H1 (cell line): ENCODE data around the gene SMIM44. TPM values are rescaled to one million over a fixed set of nuclear protein-coding genes. Genes with fewer than 3 reads are reported as not detected.

Source experiments
- CTCF ChIA-PET: fragments of 300-600 bp; sonication (Branson Sonifier 250); formaldehyde crosslinking; loops from one replicate; lab custom pipeline; 2021; ENCODE audit not compliant: partially characterized antibody; lab: Charles Lee
- POLR2A ChIA-PET: fragments of 300-600 bp; sonication (Branson Sonifier 250); formaldehyde crosslinking; loops from one replicate; lab custom pipeline; 2021; ENCODE audit warnings: inconsistent platforms; ENCODE audit not compliant: partially characterized antibody; lab: Charles Lee
- DNase-seq, 2 experiments: peaks; one replicate each; pipeline versions ENCODE4 v3.0.0 to v3.0.0-alpha.2; 2010 to 2022; ENCODE audit warnings: low spot score in 2 of 2, low read depth in 1 of 2, mixed read lengths in 1 of 2
- FAIRE-seq: peaks from 2 replicates; lab custom pipeline; 2011; peaks lifted over from hg19 to GRCh38; lab: Jason Lieb, UNC
- H2AFZ ChIP-seq: 2 replicates; pipeline ENCODE4 v1.8.1; 2012; ENCODE audit warnings: low read length, inconsistent platforms
- H2AK5ac ChIP-seq: 2 replicates; pipeline ENCODE4 v1.6.1; 2013; ENCODE audit warnings: low read depth, low read length
- H2BK120ac ChIP-seq: replicated peaks from 2 replicates; pipeline ENCODE3; 2013; ENCODE audit warnings: low read depth, low read length, inconsistent platforms
- H2BK12ac ChIP-seq: 2 replicates; pipeline ENCODE4 v1.6.1; 2013; ENCODE audit warnings: low read depth, low read length
- H2BK15ac ChIP-seq: 2 replicates; pipeline ENCODE4 v1.6.1; 2013; ENCODE audit warnings: low read length
- H2BK20ac ChIP-seq: 2 replicates; pipeline ENCODE4 v1.6.1; 2013; ENCODE audit warnings: low read length
- H2BK5ac ChIP-seq: 2 replicates; pipeline ENCODE4 v1.6.1; 2013; ENCODE audit warnings: low read depth, low read length
- H3K14ac ChIP-seq: 2 replicates; pipeline ENCODE4 v1.6.1; 2013; ENCODE audit warnings: inconsistent platforms; ENCODE audit not compliant: insufficient read length
- H3K18ac ChIP-seq: 2 replicates; pipeline ENCODE4 v1.6.1; 2013; ENCODE audit warnings: low read length; ENCODE audit errors: extremely low read depth
- H3K23ac ChIP-seq: 2 replicates; pipeline ENCODE4 v1.6.1; 2013; ENCODE audit warnings: inconsistent platforms; ENCODE audit not compliant: insufficient read length
- H3K23me2 ChIP-seq: 2 replicates; pipeline ENCODE4 v1.6.1; 2013; ENCODE audit warnings: low read depth, low read length
- H3K27ac ChIP-seq: 2 replicates; pipeline ENCODE4 v1.6.1; 2011; ENCODE audit warnings: low read depth, low read length, inconsistent platforms
- H3K27me3 ChIP-seq, 4 experiments: replicated peaks in 1 of 4; 1 replicate in 1 of 4; 2 replicates in 3 of 4; pipeline versions ENCODE4 v1.6.1 to v1.8.1; 2011 to 2013; ENCODE audit warnings: low read length in 3 of 4, mild to moderate bottlenecking in 3 of 4, inconsistent platforms in 2 of 4, mixed read lengths in 2 of 4, moderate library complexity in 1 of 4; ENCODE audit not compliant: control insufficient read depth in 3 of 4, insufficient read depth in 3 of 4; ENCODE audit errors: extremely low read depth in 1 of 4
- H3K36me3 ChIP-seq, 4 experiments: 2 replicates each; pipeline versions ENCODE4 v1.6.1 to v1.8.1; 2011 to 2013; ENCODE audit warnings: mild to moderate bottlenecking in 4 of 4, low read length in 3 of 4, moderate library complexity in 2 of 4, control low read depth in 1 of 4, inconsistent platforms in 1 of 4; ENCODE audit not compliant: insufficient read depth in 4 of 4, control insufficient read depth in 2 of 4
- H3K4ac ChIP-seq: replicated peaks from 2 replicates; pipeline ENCODE3; 2013; ENCODE audit warnings: low read length, low read depth, mixed read lengths, inconsistent platforms; ENCODE audit not compliant: insufficient read length
- H3K4me1 ChIP-seq, 4 experiments: replicated peaks in 1 of 4; 1 replicate in 1 of 4; 2 replicates in 3 of 4; pipeline versions ENCODE4 v1.6.1 to v1.8.1; 2011 to 2013; ENCODE audit warnings: low read length in 3 of 4, inconsistent platforms in 2 of 4, mixed read lengths in 1 of 4; ENCODE audit not compliant: insufficient read depth in 4 of 4, control insufficient read depth in 3 of 4
- H3K4me2 ChIP-seq, 2 experiments: 2 replicates each; pipeline versions ENCODE4 v1.6.1 to v1.8.1; 2011 to 2013; ENCODE audit warnings: low read depth in 2 of 2, low read length in 2 of 2, control low read depth in 1 of 2, inconsistent platforms in 1 of 2, mild to moderate bottlenecking in 1 of 2; ENCODE audit not compliant: insufficient read depth in 1 of 2
- H3K4me3 ChIP-seq, 4 experiments: fragments of 200-600, 300-600 bp in 1 of 4; sonication (generic), shearing (Covaris generic), sonication (Bioruptor Twin) in 1 of 4; 2 replicates each; pipeline versions ENCODE4 v1.5.1 to v1.8.1; 2011 to 2016; ENCODE audit warnings: low read length in 4 of 4, low read depth in 3 of 4, control low read depth in 2 of 4, inconsistent platforms in 2 of 4, mild to moderate bottlenecking in 2 of 4, mixed read lengths in 1 of 4, moderate library complexity in 1 of 4; ENCODE audit not compliant: insufficient read depth in 2 of 4; ENCODE audit errors: extremely low read depth in 1 of 4
- H3K56ac ChIP-seq: replicated peaks from 2 replicates; pipeline ENCODE3; 2013; ENCODE audit warnings: low read depth, mild to moderate bottlenecking, mixed read lengths, low read length, inconsistent platforms; ENCODE audit not compliant: insufficient read length
- H3K79me1 ChIP-seq: 2 replicates; pipeline ENCODE4 v1.6.1; 2013; ENCODE audit warnings: low read depth, low read length, control low read depth
- H3K79me2 ChIP-seq, 2 experiments: 2 replicates each; pipeline versions ENCODE4 v1.6.1 to v1.8.1; 2012 to 2013; ENCODE audit warnings: low read length in 2 of 2, mild to moderate bottlenecking in 2 of 2, inconsistent platforms in 1 of 2; ENCODE audit not compliant: insufficient read depth in 2 of 2, control insufficient read depth in 1 of 2
- H3K9ac ChIP-seq, 4 experiments: replicated peaks in 1 of 4; 1 replicate in 1 of 4; 2 replicates in 3 of 4; pipeline versions ENCODE4 v1.6.1 to v1.8.1; 2011 to 2013; ENCODE audit warnings: low read depth in 3 of 4, low read length in 3 of 4, control low read depth in 2 of 4, mild to moderate bottlenecking in 2 of 4, moderate library complexity in 2 of 4, inconsistent platforms in 1 of 4; ENCODE audit errors: extremely low read depth in 1 of 4
- H3K9me3 ChIP-seq, 2 experiments: 2 replicates each; pipeline versions ENCODE4 v1.6.1 to v1.8.1; 2012 to 2013; ENCODE audit warnings: mild to moderate bottlenecking in 2 of 2, moderate library complexity in 2 of 2, control low read depth in 1 of 2, inconsistent platforms in 1 of 2, low read depth in 1 of 2, low read length in 1 of 2, mixed read lengths in 1 of 2; ENCODE audit not compliant: insufficient read depth in 2 of 2
- H4K20me1 ChIP-seq, 2 experiments: replicated peaks in 1 of 2; 2 replicates each; pipeline versions ENCODE3 to v1.8.1; 2011 to 2013; ENCODE audit warnings: inconsistent platforms in 2 of 2, low read length in 2 of 2, mild to moderate bottlenecking in 1 of 2; ENCODE audit not compliant: insufficient read depth in 2 of 2, control insufficient read depth in 1 of 2
- H4K5ac ChIP-seq: 2 replicates; pipeline ENCODE4 v1.6.1; 2013; ENCODE audit warnings: low read length, low read depth, mixed read lengths, inconsistent platforms; ENCODE audit not compliant: insufficient read length
- H4K8ac ChIP-seq: 2 replicates; pipeline ENCODE4 v1.8.0; 2013; ENCODE audit warnings: mild to moderate bottlenecking, moderate library complexity, low read length, inconsistent platforms; ENCODE audit not compliant: insufficient read depth; ENCODE audit errors: extremely low read depth
- H4K91ac ChIP-seq: replicated peaks from 2 replicates; pipeline ENCODE3; 2013; ENCODE audit warnings: low read length, mixed read lengths, inconsistent platforms; ENCODE audit not compliant: insufficient read length
- ASH2L ChIP-seq: fragments of 200-600, 300-600 bp; sonication (generic); IDR thresholded peaks from one replicate; pipeline ENCODE4 v1.7.1; 2017; ENCODE audit warnings: low read length
- HDAC2 ChIP-seq, 2 experiments: fragments of 300-600 bp in 1 of 2; sonication (generic) in 1 of 2; IDR thresholded peaks; 2 replicates each; pipeline ENCODE4 v1.6.1; 2011 to 2012; ENCODE audit warnings: low read depth in 2 of 2, low read length in 2 of 2, mild to moderate bottlenecking in 2 of 2, moderate library complexity in 2 of 2, borderline replicate concordance in 1 of 2, inconsistent platforms in 1 of 2
- KDM5A ChIP-seq: fragments of 200-600 bp; IDR thresholded peaks from 2 replicates; pipeline ENCODE4 v1.7.1; 2012; ENCODE audit warnings: mild to moderate bottlenecking, low read length, inconsistent platforms, mixed read lengths
- RBBP5 ChIP-seq: IDR thresholded peaks from 2 replicates; pipeline ENCODE4 v1.7.1; 2012; ENCODE audit warnings: low read depth, mild to moderate bottlenecking, inconsistent platforms, low read length, moderate library complexity, borderline replicate concordance
- RNF2 ChIP-seq: fragments of 200-900, 300-1000 bp; sonication (generic); IDR thresholded peaks from 2 replicates; pipeline ENCODE4 v1.7.1; 2016; ENCODE audit warnings: borderline replicate concordance, low read depth, mild to moderate bottlenecking, antibody characterized with exemption, low read length; ENCODE audit not compliant: poor library complexity, severe bottlenecking; ENCODE audit errors: missing control alignments
- TAF7 ChIP-seq: optimal IDR thresholded peaks from 2 replicates; pipeline ENCODE3; 2011; ENCODE audit warnings: low read depth, mild to moderate bottlenecking, inconsistent platforms, low read length, moderate library complexity, borderline replicate concordance
- WGBS, 2 experiments: shearing (Covaris generic) in 1 of 2; methylation state at CpG; one replicate each; pipeline versions ENCODE4 v1.1.6 to v1.1.7; 2013 to 2015; ENCODE audit warnings: low lambda C conversion rate in 2 of 2, mixed read lengths in 2 of 2, inconsistent platforms in 1 of 2, low coverage in 1 of 2, missing lambda C conversion rate in 1 of 2; ENCODE audit not compliant: insufficient replicate concordance in 2 of 2, insufficient coverage in 1 of 2, insufficient read length in 1 of 2; ENCODE audit errors: extremely low coverage in 1 of 2, missing lambda C conversion rate in 1 of 2; 5-methylcytosine and 5-hydroxymethylcytosine counted together
- polyA plus RNA-seq, 7 experiments: library from polyadenylated mRNA; depleted of rRNA in 3 of 7; stranded (reverse) in 5 of 7; unstranded in 2 of 7; fragments of >200 nt in 5 of 7; fragments of 200-250 nt in 2 of 7; gene quantifications; 1 replicate in 5 of 7; 2 replicates in 1 of 7; 4 replicates in 1 of 7; pipeline versions ENCODE4 v1.2.1 to v1.2.3, GENCODE V29; 2011 to 2013; ENCODE audit warnings: missing spikeins in 2 of 7, mixed read lengths in 2 of 7
- total RNA-seq: library from RNA; stranded (reverse); fragmentation: NEBNext Ultra II Directional; extraction: Animal tissue kit (Norgen Biotek cat#: 25700); gene quantifications from 2 replicates; pipeline ENCODE4 v1.2.1, GENCODE V29; 2021

Gene SMIM44
- total and polyA plus RNA-seq, 2 of the 8 experiments (the other 6 are each of a cell fraction or from before 2014, with no cell fraction given) = not detected

- Histone ChIP-seq H2BK12ac (no peak overlapping the region; the same call in 1 of the 2 replicates), H4K8ac (peak overlapping the region; percentile 99; the same call in 1 of the 2 replicates), H3K4me3 (peak overlapping the region; percentile 77 to 98 (median 92)), H3K23ac (no peak overlapping the region), H4K91ac (no peak overlapping the region), H2AK5ac (peak overlapping the region; percentile 11), H3K56ac (peak overlapping the region; percentile 52), H2BK20ac (no peak overlapping the region), H2BK120ac (no peak overlapping the region), H2AFZ (no peak overlapping the region), H2BK5ac (peak overlapping the region; percentile 100; the same call in 1 of the 2 replicates), H4K20me1 (peaks cover 1 to 8% of the 10 kb centered on the region in 2 experiments), H3K4me1 (no peaks in the 10 kb centered on the region; a peak in 3 of 7 replicates), H2BK15ac (no peak overlapping the region), H3K79me1 (peaks cover 6% of the 10 kb centered on the region), H3K9me3 (no peaks in the 10 kb centered on the region), H4K5ac (no peak overlapping the region), H3K36me3 (peaks cover 2 to 16% (median 6%) of the 10 kb centered on the region in 4 experiments; a peak in 6 of 8 replicates), H3K23me2 (peaks cover 7% of the 10 kb centered on the region), H3K4me2 (peak overlapping the region; percentile 89 to 94), H3K14ac (no peak overlapping the region), H3K9ac (peak overlapping the region; percentile 88 to 100 (median 96)), H3K4ac (peak overlapping the region; percentile 46), H3K18ac (no peak overlapping the region), H3K79me2 (peaks cover 0 to 30% of the 10 kb centered on the region in 2 experiments; a peak in 2 of 4 replicates), H3K27ac (peak overlapping the region; percentile 100), H3K27me3 (no peaks in the 10 kb centered on the region)
- TF ChIP-seq RNF2 (no peak), ASH2L (no peak), RBBP5 (no peak), TAF7 (no peak), HDAC2 (IDR thresholded peaks at IDR 0.05; ENCODE audit: borderline replicate concordance in 1 of 2, low read depth in 2 of 2, low read length in 2 of 2) (no peak), KDM5A (no peak)
- POLR2A ChIA-PET = interaction anchor here (0.7 to 6.1 kb wide), 5 partner anchors 11 to 57 kb away, joined by 3 to 58 read pairs (median 5); partner anchors contain the start of gene SMIM24
- no peak for FAIRE-seq
- WGBS, 2 experiments = 33% methylated on average over 18 of the region's 18 CpGs; no CpG with 5 or more reads in 1 of the 2 experiments
- CTCF ChIA-PET = interaction anchor here (0.6 to 2.2 kb wide), 7 partner anchors 14 to 1490 kb away, joined by 3 to 8 read pairs (median 3); no protein-coding TSS in a partner anchor
- no peak for DNase-seq
Observed at GRCh38 chr19:3499738-3500428, 16.6 kb upstream of the SMIM44 start.
